ENCODE data around the gene MCM5. TPM values are rescaled to one million over a fixed set of nuclear protein-coding genes. Genes with fewer than 3 reads are reported as not detected.

MCM5 gene
- total and polyA plus RNA-seq, 2 of the 13 experiments (the other 11 are each of a cell fraction or from before 2014, with no cell fraction given): 40.2 to 93.5 TPM

- TF ChIP-seq ZNF260 (CRISPR knock-in tag; IDR thresholded peaks at IDR 0.05; ENCODE audit: borderline replicate concordance, low read depth) (no peak), ZNF709 (CRISPR knock-in tag; IDR thresholded peaks at IDR 0.05) (no peak), YEATS4 (CRISPR knock-in tag; IDR thresholded peaks at IDR 0.05; ENCODE audit: borderline replicate concordance) (no peak), KDM4B (CRISPR knock-in tag; IDR thresholded peaks at IDR 0.05) (no peak), ZNF34 (CRISPR knock-in tag; IDR thresholded peaks at IDR 0.05; ENCODE audit: borderline replicate concordance) (no peak), ZNF710 (CRISPR knock-in tag; IDR thresholded peaks at IDR 0.05; ENCODE audit: borderline replicate concordance) (peak; percentile 62; the same call in 1 of the 2 replicates), MYC (CRISPR knock-in tag; IDR thresholded peaks at IDR 0.05; ENCODE audit: borderline replicate concordance) (no peak), GATA4 (IDR thresholded peaks at IDR 0.05; ENCODE audit: borderline replicate concordance, low read depth) (peak; percentile 15; the same call in 1 of the 2 replicates), ZNF564 (CRISPR knock-in tag; IDR thresholded peaks at IDR 0.05) (no peak), TCF7 (IDR thresholded peaks at IDR 0.05; ENCODE audit: low read depth) (peak; percentile 67), ZXDC (CRISPR knock-in tag; IDR thresholded peaks at IDR 0.05) (no peak), ZBTB38 (CRISPR knock-in tag; IDR thresholded peaks at IDR 0.05) (no peak)
- TF ChIP-seq, protein P1, sequence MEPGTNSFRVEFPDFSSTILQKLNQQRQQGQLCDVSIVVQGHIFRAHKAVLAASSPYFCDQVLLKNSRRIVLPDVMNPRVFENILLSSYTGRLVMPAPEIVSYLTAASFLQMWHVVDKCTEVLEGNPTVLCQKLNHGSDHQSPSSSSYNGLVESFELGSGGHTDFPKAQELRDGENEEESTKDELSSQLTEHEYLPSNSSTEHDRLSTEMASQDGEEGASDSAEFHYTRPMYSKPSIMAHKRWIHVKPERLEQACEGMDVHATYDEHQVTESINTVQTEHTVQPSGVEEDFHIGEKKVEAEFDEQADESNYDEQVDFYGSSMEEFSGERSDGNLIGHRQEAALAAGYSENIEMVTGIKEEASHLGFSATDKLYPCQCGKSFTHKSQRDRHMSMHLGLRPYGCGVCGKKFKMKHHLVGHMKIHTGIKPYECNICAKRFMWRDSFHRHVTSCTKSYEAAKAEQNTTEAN (CRISPR knock-in tag; conservative IDR thresholded peaks at IDR 0.05): no peak
- TF ChIP-seq, protein P2, sequence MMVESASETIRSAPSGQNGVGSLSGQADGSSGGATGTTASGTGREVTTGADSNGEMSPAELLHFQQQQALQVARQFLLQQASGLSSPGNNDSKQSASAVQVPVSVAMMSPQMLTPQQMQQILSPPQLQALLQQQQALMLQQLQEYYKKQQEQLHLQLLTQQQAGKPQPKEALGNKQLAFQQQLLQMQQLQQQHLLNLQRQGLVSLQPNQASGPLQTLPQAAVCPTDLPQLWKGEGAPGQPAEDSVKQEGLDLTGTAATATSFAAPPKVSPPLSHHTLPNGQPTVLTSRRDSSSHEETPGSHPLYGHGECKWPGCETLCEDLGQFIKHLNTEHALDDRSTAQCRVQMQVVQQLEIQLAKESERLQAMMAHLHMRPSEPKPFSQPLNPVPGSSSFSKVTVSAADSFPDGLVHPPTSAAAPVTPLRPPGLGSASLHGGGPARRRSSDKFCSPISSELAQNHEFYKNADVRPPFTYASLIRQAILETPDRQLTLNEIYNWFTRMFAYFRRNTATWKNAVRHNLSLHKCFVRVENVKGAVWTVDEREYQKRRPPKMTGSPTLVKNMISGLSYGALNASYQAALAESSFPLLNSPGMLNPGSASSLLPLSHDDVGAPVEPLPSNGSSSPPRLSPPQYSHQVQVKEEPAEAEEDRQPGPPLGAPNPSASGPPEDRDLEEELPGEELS (CRISPR knock-in tag; IDR thresholded peaks at IDR 0.05): peak; percentile 36
- TF ChIP-seq, protein P3, sequence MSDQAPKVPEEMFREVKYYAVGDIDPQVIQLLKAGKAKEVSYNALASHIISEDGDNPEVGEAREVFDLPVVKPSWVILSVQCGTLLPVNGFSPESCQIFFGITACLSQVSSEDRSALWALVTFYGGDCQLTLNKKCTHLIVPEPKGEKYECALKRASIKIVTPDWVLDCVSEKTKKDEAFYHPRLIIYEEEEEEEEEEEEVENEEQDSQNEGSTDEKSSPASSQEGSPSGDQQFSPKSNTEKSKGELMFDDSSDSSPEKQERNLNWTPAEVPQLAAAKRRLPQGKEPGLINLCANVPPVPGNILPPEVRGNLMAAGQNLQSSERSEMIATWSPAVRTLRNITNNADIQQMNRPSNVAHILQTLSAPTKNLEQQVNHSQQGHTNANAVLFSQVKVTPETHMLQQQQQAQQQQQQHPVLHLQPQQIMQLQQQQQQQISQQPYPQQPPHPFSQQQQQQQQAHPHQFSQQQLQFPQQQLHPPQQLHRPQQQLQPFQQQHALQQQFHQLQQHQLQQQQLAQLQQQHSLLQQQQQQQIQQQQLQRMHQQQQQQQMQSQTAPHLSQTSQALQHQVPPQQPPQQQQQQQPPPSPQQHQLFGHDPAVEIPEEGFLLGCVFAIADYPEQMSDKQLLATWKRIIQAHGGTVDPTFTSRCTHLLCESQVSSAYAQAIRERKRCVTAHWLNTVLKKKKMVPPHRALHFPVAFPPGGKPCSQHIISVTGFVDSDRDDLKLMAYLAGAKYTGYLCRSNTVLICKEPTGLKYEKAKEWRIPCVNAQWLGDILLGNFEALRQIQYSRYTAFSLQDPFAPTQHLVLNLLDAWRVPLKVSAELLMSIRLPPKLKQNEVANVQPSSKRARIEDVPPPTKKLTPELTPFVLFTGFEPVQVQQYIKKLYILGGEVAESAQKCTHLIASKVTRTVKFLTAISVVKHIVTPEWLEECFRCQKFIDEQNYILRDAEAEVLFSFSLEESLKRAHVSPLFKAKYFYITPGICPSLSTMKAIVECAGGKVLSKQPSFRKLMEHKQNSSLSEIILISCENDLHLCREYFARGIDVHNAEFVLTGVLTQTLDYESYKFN (CRISPR knock-in tag; conservative IDR thresholded peaks at IDR 0.05): peak; percentile 70
Observed at GRCh38 chr22:35379146-35379993, 20.6 kb upstream of the MCM5 start (continued).

Measured in HepG2 (cell line).